ENCODE data around the gene RRP36. TPM values are rescaled to one million over a fixed set of nuclear protein-coding genes. Genes with fewer than 3 reads are reported as not detected.

The RRP36 gene
- total RNA-seq, 4 donors from 2014 or later = 52.8 to 62.5 (median 59.8) TPM

DNA sequence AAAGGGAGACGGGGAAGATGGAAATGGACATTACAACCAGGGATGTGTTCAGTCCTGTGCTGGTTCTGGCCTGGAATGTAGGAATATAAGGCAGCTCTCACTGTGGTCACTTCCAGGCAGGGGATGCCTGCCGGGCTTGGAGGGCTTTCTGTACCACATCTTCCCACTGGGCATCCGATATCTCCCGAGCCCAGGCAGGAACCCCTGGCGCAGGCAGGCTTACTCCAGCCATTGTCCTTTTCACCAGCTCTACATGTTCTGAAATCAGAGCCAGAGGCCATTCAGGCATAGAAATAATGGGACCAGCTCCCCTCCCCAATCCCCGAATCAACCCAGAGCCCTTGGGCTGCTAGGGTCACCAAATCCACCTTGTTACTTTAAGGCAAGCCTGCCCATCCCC, 9.1 kb upstream of the RRP36 start:
- WGBS, 2 donors (ENCODE audit: low coverage in 1 of 2) = 51 to 60% methylated on average over 2 to 4 of the region's 6 CpGs
- Histone ChIP-seq H3K36me3 (peaks cover 0 to 58% of the 10 kb centered on the region in 2 donors), H3K9me3 (no peaks in the 10 kb centered on the region), H3K4me1 (peaks cover 0 to 51% (median 32%) of the 10 kb centered on the region in 3 donors), H3K27ac (peak overlapping the region in 1 of 4 donors; percentile 88), H3K27me3 (no peaks in the 10 kb centered on the region), H3K4me3 (no peak overlapping the region)
- no peak for ATAC-seq
- TF ChIP-seq POLR2AphosphoS5 (IDR thresholded peaks at IDR 0.05) (no peak), CTCF (IDR thresholded peaks at IDR 0.05) (no peak), POLR2A (IDR thresholded peaks at IDR 0.05) (no peak), EP300 (IDR thresholded peaks at IDR 0.05) (no peak)

- Histone ChIP-seq H3K9me3 (no peaks in the 10 kb centered on the region), H3K4me1 (peaks cover 0 to 60% (median 34%) of the 10 kb centered on the region in 3 donors), H3K27ac (peak overlapping the region; percentile 39 to 88 (median 87)), H3K27me3 (no peaks in the 10 kb centered on the region), H3K36me3 (peaks cover 0 to 58% of the 10 kb centered on the region in 2 donors), H3K4me3 (peak overlapping the region; percentile 63 to 83)
- WGBS, 2 donors (ENCODE audit: low coverage in 1 of 2) = 0 to 4% methylated on average over 1 to 8 of the region's 25 CpGs
- no peak for ATAC-seq
- TF ChIP-seq CTCF (IDR thresholded peaks at IDR 0.05) (no peak), POLR2A (IDR thresholded peaks at IDR 0.05) (no peak), POLR2AphosphoS5 (IDR thresholded peaks at IDR 0.05) (no peak), EP300 (IDR thresholded peaks at IDR 0.05) (no peak)
These were observed 8.2 kb upstream of the RRP36 start for GRCh38 chr6:43013097-43013842.

DNA sequence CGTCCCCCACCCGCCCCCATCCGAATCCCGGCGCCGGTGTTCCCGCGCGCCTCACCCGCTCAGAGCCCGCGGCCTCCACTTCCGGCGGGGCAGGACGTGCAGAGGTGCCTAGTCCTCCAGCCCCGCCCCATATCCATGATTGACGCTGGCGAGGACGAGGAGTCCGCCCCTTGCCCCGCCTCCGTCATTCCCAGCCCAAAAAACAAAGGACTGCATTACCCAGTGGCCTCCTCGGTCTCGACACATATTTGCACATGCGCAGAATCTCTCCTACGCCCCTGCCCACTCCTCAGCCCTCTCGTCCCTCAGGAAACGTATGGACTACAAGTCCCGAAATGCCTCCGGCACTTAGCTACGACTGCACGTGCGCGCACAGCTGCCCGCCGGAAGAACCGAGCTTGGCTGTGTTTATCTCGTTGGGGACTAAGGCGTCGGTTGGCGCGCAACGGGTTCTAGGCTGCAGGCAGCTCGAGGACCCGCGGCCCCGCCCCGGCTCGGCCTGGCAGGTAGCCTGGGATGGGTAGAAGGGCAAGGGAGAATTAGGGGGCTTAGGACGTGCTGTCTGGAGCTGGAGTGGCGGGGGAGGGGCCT, 7.5 kb upstream of the RRP36 start, which contains the start of the genes KLHDC3 and MEA1:
KLHDC3 (plus strand) TSS at position 407 of the 591 bp plus-strand sequence. CDS start 2,944 bp downstream, outside the sequence.
MEA1 (minus strand) TSS at position 104 of the 591 bp plus-strand sequence. CDS start 133 bp downstream, outside the sequence.
- TF ChIP-seq CTCF (IDR thresholded peaks at IDR 0.05) = no peak
- TF ChIP-seq POLR2A (IDR thresholded peaks at IDR 0.05) = peak in 1 of 2 donors; percentile 34
- TF ChIP-seq POLR2AphosphoS5 (IDR thresholded peaks at IDR 0.05) = peak; percentile 70
- no peak for TF ChIP-seq EP300 (IDR thresholded peaks at IDR 0.05)
- ATAC-seq = peak; percentile 99

DNA sequence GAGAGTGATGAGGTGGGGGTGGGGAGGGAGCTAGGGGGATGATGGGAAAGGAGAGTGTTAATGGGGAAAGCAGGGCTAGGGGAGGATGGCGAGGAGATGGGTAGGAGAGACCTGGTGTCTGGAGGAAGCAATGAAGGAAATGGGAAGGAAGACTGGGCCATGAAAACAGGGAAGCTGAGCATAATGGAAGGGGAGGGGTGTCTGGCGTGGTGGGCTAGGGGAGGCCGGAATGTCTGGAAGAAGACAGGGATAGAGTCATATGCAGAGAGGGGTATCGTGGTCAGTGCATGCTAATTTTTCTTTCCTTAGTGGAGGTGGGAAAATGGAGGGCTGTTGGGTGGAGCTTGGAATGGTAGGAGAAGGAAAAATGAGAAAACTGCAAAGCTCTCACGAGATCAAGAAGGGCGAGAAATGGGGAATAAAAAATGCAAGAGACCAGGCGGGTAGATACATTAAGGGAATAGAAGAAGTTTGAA, 7.0 kb upstream of the RRP36 start:
- Histone ChIP-seq H3K27me3 (no peaks in the 10 kb centered on the region), H3K9me3 (no peaks in the 10 kb centered on the region), H3K27ac (peak overlapping the region; percentile 57 to 88 (median 84)), H3K4me1 (peaks cover 0 to 60% (median 34%) of the 10 kb centered on the region in 3 donors), H3K36me3 (peaks cover 0 to 58% of the 10 kb centered on the region in 2 donors), H3K4me3 (peak overlapping the region; percentile 57 to 83)
- WGBS, 2 donors (ENCODE audit: low coverage in 1 of 2) = 0 to 2% methylated on average over 7 of the region's 7 CpGs
- ATAC-seq = no peak
- TF ChIP-seq EP300 (IDR thresholded peaks at IDR 0.05) = no peak
- no peak for TF ChIP-seq CTCF (IDR thresholded peaks at IDR 0.05)

More for the DNA sequence above, 7.5 kb upstream of the RRP36 start, which contains the start of the genes KLHDC3 and MEA1:
- H3K4me3 ChIP-seq = peak within 1 kb of the TSS; percentile 63 to 83
- no peaks in the 10 kb centered on the region for H3K9me3 ChIP-seq
- H3K27me3 ChIP-seq = no peaks in the 10 kb centered on the region
- H3K36me3 ChIP-seq = peaks cover 0 to 58% of the 10 kb centered on the region in 2 donors
- H3K27ac ChIP-seq = peak within 1 kb of the TSS; percentile 57 to 88 (median 87)
- H3K4me1 ChIP-seq = peaks cover 0 to 60% (median 34%) of the 10 kb centered on the region in 3 donors
- 0% methylated on average over 3 of the region's 51 CpGs; no CpG with 5 or more reads in 1 of the 2 donors for WGBS, 2 donors (ENCODE audit: low coverage in 1 of 2)
